SKM-1 treated with dmso at 0.1 percent for 144 hours (cell line): ENCODE data around the gene HELZ2.

ENCODE experiments used
- DNase-seq: peaks from one replicate; lab custom pipeline; 2025; ENCODE audit not compliant: unreplicated experiment; lab: John Stamatoyannopoulos, UW

The HELZ2 gene

GRCh38 chr20:63597651-63598478 lies 23.8 kb upstream of the HELZ2 start:
- no peak for DNase-seq

GRCh38 chr20:63596423-63596822 lies 22.4 kb upstream of the HELZ2 start:
- no peak for DNase-seq

- no peak for DNase-seq
Measured at GRCh38 chr20:63595416-63596127, 21.5 kb upstream of the HELZ2 start.

- DNase-seq, result no peak
Measured at GRCh38 chr20:63594043-63594561, 20.1 kb upstream of the HELZ2 start.

- no peak for DNase-seq
Measured at GRCh38 chr20:63592661-63593060, 18.6 kb upstream of the HELZ2 start.

- no peak for DNase-seq
Measured at GRCh38 chr20:63591786-63592355, 17.8 kb upstream of the HELZ2 start.

GRCh38 chr20:63591147-63591533 lies 17.1 kb upstream of the HELZ2 start:
- DNase-seq, result no peak

- no peak for DNase-seq
Measured at GRCh38 chr20:63590218-63591146, 16.4 kb upstream of the HELZ2 start.

- DNase-seq, result no peak
Measured at GRCh38 chr20:63589261-63590217, 15.5 kb upstream of the HELZ2 start.

GRCh38 chr20:63588641-63589041 lies 14.6 kb upstream of the HELZ2 start:
- no peak for DNase-seq

- DNase-seq, result no peak
Measured at GRCh38 chr20:63587776-63588591, 13.9 kb upstream of the HELZ2 start.

- no peak for DNase-seq
Measured at GRCh38 chr20:63587256-63587655, 13.2 kb upstream of the HELZ2 start.

- DNase-seq, result no peak
Measured at GRCh38 chr20:63586797-63587196, 12.8 kb upstream of the HELZ2 start.

GRCh38 chr20:63585616-63586565 lies 11.9 kb upstream of the HELZ2 start:
- no peak for DNase-seq

GRCh38 chr20:63582382-63583063 lies 8.5 kb upstream of the HELZ2 start:
- DNase-seq, result no peak

- DNase-seq, result no peak
Measured at GRCh38 chr20:63580796-63581461, 6.9 kb upstream of the HELZ2 start.
